ENCODE results near the gene IPCEF1.

IPCEF1 gene

DNA sequence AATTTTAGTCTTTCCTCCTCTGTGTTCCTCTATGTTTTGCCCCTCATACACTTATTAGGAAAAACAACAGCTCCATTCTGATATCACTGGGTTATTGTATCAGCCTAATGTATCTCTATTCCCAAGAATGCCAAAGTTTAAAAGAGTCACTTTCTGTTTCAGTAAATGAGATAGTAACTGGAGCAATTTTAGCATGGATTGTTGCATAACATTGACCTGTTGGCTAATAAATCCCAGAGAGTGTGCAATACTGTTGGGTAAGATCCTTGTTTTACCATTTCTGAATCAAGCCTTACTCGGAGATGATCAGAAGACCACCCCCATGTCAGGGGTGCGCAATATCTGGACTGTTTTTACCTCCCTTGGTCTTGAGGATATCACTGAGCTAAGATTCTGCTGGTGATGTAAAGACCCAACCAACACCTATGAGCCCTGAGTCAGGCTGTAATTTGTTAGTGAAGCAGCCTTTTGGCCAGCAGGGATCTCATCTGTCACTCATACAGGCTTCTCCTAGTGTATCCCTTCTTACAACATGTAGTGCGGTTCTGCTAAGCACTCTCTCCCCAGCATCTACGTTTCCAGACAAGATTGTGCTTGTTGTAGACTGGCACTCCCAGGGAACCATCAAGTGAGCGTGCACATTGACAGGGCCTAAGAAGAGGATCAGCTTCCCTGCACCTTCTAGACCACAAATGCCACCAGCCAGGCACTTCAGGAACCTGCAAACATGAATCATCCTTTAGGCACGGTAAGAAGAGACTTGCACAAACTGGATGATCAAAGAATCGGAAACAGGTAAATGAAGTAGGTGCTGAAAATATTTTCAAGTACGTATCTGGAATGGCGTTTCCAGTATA, 11.5 kb upstream of the IPCEF1 start:
- Histone ChIP-seq H3K9me2 (replicated peaks; ENCODE audit: low read depth, low read length) (no peaks in the 10 kb centered on the region), H3K27me3 (ENCODE audit: insufficient read depth, low read length, poor library complexity, severe bottlenecking) (no peaks in the 10 kb centered on the region), H3K79me2 (ENCODE audit: insufficient read depth, low read length) (no peaks in the 10 kb centered on the region), H3K4me2 (ENCODE audit: low read depth, low read length, poor library complexity, severe bottlenecking) (no peak overlapping the region), H3K9me3 (ENCODE audit: insufficient read depth, low read depth, low read length) (no peaks in the 10 kb centered on the region), H2AFZ (ENCODE audit: low read length) (no peak overlapping the region), H3K9ac (ENCODE audit: low read depth, low read length, poor library complexity, severe bottlenecking) (no peak overlapping the region), H3K4me3 (ENCODE audit: low read length, poor library complexity, severe bottlenecking) (no peak overlapping the region), H4K20me1 (ENCODE audit: insufficient read depth, low read length, poor library complexity, severe bottlenecking) (no peaks in the 10 kb centered on the region), H3F3A (ENCODE audit: low read depth) (no peaks in the 10 kb centered on the region), H3K36me3 (ENCODE audit: insufficient read depth, low read length) (no peaks in the 10 kb centered on the region), H3K4me1 (ENCODE audit: insufficient read depth, low read length, poor library complexity, severe bottlenecking) (no peaks in the 10 kb centered on the region)
- TF ChIP-seq EZH2phosphoT487 (IDR thresholded peaks at IDR 0.05; ENCODE audit: borderline replicate concordance) (no peak), CTCF (conservative IDR thresholded peaks at IDR 0.05; ENCODE audit: low read length) (no peak)

DNA sequence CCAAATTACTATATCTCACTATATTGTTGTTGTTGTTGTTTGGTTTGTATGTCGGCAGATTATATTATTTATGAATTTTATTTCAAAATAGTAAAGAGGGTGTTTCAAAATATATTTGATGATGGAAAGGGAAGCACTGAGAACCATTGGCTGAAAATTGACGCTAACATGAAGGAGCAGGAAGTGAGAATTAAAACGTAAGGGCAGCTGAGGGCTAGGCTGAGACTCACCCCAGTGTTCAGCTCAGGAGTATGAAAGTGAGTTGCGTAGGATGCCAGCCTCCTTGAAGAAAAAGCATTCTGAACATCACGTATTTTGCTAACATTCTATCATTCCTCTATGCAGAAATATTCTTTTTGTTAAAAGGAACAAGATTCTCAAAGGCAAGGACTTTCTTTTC, 10.7 kb upstream of the IPCEF1 start:
- Histone ChIP-seq H4K20me1 (ENCODE audit: insufficient read depth, low read length, poor library complexity, severe bottlenecking) (no peaks in the 10 kb centered on the region), H3K9ac (ENCODE audit: low read depth, low read length, poor library complexity, severe bottlenecking) (no peak overlapping the region), H3K27me3 (ENCODE audit: insufficient read depth, low read length, poor library complexity, severe bottlenecking) (no peaks in the 10 kb centered on the region), H3K9me3 (ENCODE audit: insufficient read depth, low read depth, low read length) (no peaks in the 10 kb centered on the region), H3K4me3 (ENCODE audit: low read length, poor library complexity, severe bottlenecking) (no peak overlapping the region), H3F3A (ENCODE audit: low read depth) (no peaks in the 10 kb centered on the region), H3K79me2 (ENCODE audit: insufficient read depth, low read length) (no peaks in the 10 kb centered on the region), H3K4me2 (ENCODE audit: low read depth, low read length, poor library complexity, severe bottlenecking) (no peak overlapping the region), H3K9me2 (replicated peaks; ENCODE audit: low read depth, low read length) (no peaks in the 10 kb centered on the region), H3K36me3 (ENCODE audit: insufficient read depth, low read length) (no peaks in the 10 kb centered on the region), H2AFZ (ENCODE audit: low read length) (no peak overlapping the region), H3K4me1 (ENCODE audit: insufficient read depth, low read length, poor library complexity, severe bottlenecking) (no peaks in the 10 kb centered on the region)
- TF ChIP-seq EZH2phosphoT487 (IDR thresholded peaks at IDR 0.05; ENCODE audit: borderline replicate concordance) (no peak), CTCF (conservative IDR thresholded peaks at IDR 0.05; ENCODE audit: low read length) (no peak)

GRCh38 chr6:154363821-154364220, 7.2 kb upstream of the IPCEF1 start:
- Histone ChIP-seq H3K9me2 (replicated peaks; ENCODE audit: low read depth, low read length) (no peaks in the 10 kb centered on the region), H3K36me3 (ENCODE audit: insufficient read depth, low read length) (no peaks in the 10 kb centered on the region), H2AFZ (ENCODE audit: low read length) (no peak overlapping the region), H3K4me3 (ENCODE audit: low read length, poor library complexity, severe bottlenecking) (no peak overlapping the region), H3F3A (ENCODE audit: low read depth) (no peaks in the 10 kb centered on the region), H3K9ac (ENCODE audit: low read depth, low read length, poor library complexity, severe bottlenecking) (no peak overlapping the region), H3K27me3 (ENCODE audit: insufficient read depth, low read length, poor library complexity, severe bottlenecking) (no peaks in the 10 kb centered on the region), H4K20me1 (ENCODE audit: insufficient read depth, low read length, poor library complexity, severe bottlenecking) (no peaks in the 10 kb centered on the region), H3K4me2 (ENCODE audit: low read depth, low read length, poor library complexity, severe bottlenecking) (no peak overlapping the region), H3K4me1 (ENCODE audit: insufficient read depth, low read length, poor library complexity, severe bottlenecking) (no peaks in the 10 kb centered on the region), H3K79me2 (ENCODE audit: insufficient read depth, low read length) (no peaks in the 10 kb centered on the region), H3K9me3 (ENCODE audit: insufficient read depth, low read depth, low read length) (no peaks in the 10 kb centered on the region)
- no peak for TF ChIP-seq EZH2phosphoT487 (IDR thresholded peaks at IDR 0.05; ENCODE audit: borderline replicate concordance)
- no peak for TF ChIP-seq CTCF (conservative IDR thresholded peaks at IDR 0.05; ENCODE audit: low read length)
